ENCODE measurements around the gene KLHDC4. TPM values are rescaled to one million over a fixed set of nuclear protein-coding genes. Genes with fewer than 3 reads are reported as not detected.

The KLHDC4 gene
- total and polyA plus RNA-seq, 4 donors, result 8.2 to 27.6 (median 14.2) TPM

- Histone ChIP-seq H3K4me3 (ENCODE audit: low read depth in 1 of 3, low read length in 3 of 3) (no peak overlapping the region), H3K4me1 (ENCODE audit: control insufficient read depth in 4 of 4, insufficient read depth in 4 of 4, low read length in 3 of 4) (no peaks in the 10 kb centered on the region), H3K9me3 (ENCODE audit: control insufficient read depth in 4 of 4, low read length in 3 of 4) (no peaks in the 10 kb centered on the region), H3K9ac (ENCODE audit: low read depth in 1 of 2, low read length in 2 of 2) (no peak overlapping the region), H3K27me3 (ENCODE audit: control insufficient read depth in 4 of 4, insufficient read depth in 4 of 4, low read length in 3 of 4) (no peaks in the 10 kb centered on the region), H3K36me3 (ENCODE audit: control insufficient read depth in 4 of 4, insufficient read depth in 3 of 4, low read depth in 1 of 4, low read length in 3 of 4) (peaks cover 5 to 37% (median 11%) of the 10 kb centered on the region in 4 donors), H3K27ac (ENCODE audit: low read depth in 1 of 2, low read length in 2 of 2) (no peak overlapping the region)
- DNase-seq (ENCODE audit: low spot score), result no peak
- TF ChIP-seq, protein P1, sequence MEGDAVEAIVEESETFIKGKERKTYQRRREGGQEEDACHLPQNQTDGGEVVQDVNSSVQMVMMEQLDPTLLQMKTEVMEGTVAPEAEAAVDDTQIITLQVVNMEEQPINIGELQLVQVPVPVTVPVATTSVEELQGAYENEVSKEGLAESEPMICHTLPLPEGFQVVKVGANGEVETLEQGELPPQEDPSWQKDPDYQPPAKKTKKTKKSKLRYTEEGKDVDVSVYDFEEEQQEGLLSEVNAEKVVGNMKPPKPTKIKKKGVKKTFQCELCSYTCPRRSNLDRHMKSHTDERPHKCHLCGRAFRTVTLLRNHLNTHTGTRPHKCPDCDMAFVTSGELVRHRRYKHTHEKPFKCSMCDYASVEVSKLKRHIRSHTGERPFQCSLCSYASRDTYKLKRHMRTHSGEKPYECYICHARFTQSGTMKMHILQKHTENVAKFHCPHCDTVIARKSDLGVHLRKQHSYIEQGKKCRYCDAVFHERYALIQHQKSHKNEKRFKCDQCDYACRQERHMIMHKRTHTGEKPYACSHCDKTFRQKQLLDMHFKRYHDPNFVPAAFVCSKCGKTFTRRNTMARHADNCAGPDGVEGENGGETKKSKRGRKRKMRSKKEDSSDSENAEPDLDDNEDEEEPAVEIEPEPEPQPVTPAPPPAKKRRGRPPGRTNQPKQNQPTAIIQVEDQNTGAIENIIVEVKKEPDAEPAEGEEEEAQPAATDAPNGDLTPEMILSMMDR (IDR thresholded peaks at IDR 0.05; ENCODE audit: low read depth, low read length, missing input control), result no peak
- TF ChIP-seq, protein P2, sequence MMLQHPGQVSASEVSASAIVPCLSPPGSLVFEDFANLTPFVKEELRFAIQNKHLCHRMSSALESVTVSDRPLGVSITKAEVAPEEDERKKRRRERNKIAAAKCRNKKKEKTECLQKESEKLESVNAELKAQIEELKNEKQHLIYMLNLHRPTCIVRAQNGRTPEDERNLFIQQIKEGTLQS (IDR thresholded peaks at IDR 0.05), result no peak
- no peak for TF ChIP-seq YY1 (IDR thresholded peaks at IDR 0.05)
- no peak for TF ChIP-seq SP1 (IDR thresholded peaks at IDR 0.05)
- no peak for TF ChIP-seq RAD21 (IDR thresholded peaks at IDR 0.05)
- WGBS, result 93% methylated on average over 16 of the region's 16 CpGs
Measured at GRCh38 chr16:87741700-87742415, 23.9 kb downstream of the KLHDC4 start.

DNA sequence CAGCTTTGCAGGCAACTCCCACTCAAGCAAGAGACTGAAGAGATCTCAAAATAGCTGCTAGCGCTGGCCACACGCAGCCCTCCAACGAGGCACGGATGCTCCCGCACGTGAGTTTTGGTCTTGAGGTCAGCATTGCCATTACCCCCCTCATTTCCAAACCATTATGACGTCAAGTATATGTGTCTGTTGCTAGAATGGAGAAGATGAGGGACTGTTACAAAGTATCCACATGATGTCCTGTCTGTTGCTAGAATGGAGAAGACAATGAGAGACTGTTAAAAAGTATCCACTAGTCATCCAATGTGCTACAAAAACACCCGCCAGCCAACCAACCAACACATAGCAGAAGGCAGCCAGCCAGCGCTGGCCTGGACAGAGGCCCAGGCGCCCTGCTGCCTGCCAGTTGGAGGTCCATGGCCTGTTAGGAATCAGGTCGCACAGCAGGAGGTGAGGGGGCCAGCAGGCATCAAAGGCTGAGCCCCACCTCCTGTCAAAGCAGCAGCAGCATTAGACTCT, 24.8 kb downstream of the KLHDC4 start:
- no peak overlapping the region for H3K4me3 ChIP-seq (ENCODE audit: low read depth in 1 of 3, low read length in 3 of 3)
- H3K27me3 ChIP-seq (ENCODE audit: control insufficient read depth in 4 of 4, insufficient read depth in 4 of 4, low read length in 3 of 4), result no peaks in the 10 kb centered on the region
- H3K9ac ChIP-seq (ENCODE audit: low read depth in 1 of 2, low read length in 2 of 2), result no peak overlapping the region
- TF ChIP-seq TAF1 (conservative IDR thresholded peaks at IDR 0.05) (no peak), FOXA1 (IDR thresholded peaks at IDR 0.05) (no peak), EGR1 (IDR thresholded peaks at IDR 0.05; ENCODE audit: low read depth in 2 of 2) (no peak), REST (IDR thresholded peaks at IDR 0.05) (no peak), HNF4A (conservative IDR thresholded peaks at IDR 0.05) (no peak), RXRA (IDR thresholded peaks at IDR 0.05) (no peak), HNF4G (IDR thresholded peaks at IDR 0.05) (no peak), YY1 (IDR thresholded peaks at IDR 0.05) (no peak), RAD21 (IDR thresholded peaks at IDR 0.05) (no peak), SP1 (IDR thresholded peaks at IDR 0.05) (no peak), GABPA (IDR thresholded peaks at IDR 0.05 in 1 of 2, conservative IDR thresholded peaks at IDR 0.05 in 1 of 2) (no peak), FOXA2 (IDR thresholded peaks at IDR 0.05) (no peak), JUND (IDR thresholded peaks at IDR 0.05) (no peak), NR2F2 (IDR thresholded peaks at IDR 0.05) (no peak)
- TF ChIP-seq, protein P3, sequence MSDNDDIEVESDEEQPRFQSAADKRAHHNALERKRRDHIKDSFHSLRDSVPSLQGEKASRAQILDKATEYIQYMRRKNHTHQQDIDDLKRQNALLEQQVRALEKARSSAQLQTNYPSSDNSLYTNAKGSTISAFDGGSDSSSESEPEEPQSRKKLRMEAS (IDR thresholded peaks at IDR 0.05), result no peak
- TF ChIP-seq, protein P4, sequence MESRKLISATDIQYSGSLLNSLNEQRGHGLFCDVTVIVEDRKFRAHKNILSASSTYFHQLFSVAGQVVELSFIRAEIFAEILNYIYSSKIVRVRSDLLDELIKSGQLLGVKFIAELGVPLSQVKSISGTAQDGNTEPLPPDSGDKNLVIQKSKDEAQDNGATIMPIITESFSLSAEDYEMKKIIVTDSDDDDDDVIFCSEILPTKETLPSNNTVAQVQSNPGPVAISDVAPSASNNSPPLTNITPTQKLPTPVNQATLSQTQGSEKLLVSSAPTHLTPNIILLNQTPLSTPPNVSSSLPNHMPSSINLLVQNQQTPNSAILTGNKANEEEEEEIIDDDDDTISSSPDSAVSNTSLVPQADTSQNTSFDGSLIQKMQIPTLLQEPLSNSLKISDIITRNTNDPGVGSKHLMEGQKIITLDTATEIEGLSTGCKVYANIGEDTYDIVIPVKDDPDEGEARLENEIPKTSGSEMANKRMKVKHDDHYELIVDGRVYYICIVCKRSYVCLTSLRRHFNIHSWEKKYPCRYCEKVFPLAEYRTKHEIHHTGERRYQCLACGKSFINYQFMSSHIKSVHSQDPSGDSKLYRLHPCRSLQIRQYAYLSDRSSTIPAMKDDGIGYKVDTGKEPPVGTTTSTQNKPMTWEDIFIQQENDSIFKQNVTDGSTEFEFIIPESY (IDR thresholded peaks at IDR 0.05), result no peak
- TF ChIP-seq, protein P2 (IDR thresholded peaks at IDR 0.05), result no peak
- TF ChIP-seq, protein P1 (IDR thresholded peaks at IDR 0.05; ENCODE audit: low read depth, low read length, missing input control), result no peak
- peaks cover 5 to 31% (median 9%) of the 10 kb centered on the region in 4 donors for H3K36me3 ChIP-seq (ENCODE audit: control insufficient read depth in 4 of 4, insufficient read depth in 3 of 4, low read depth in 1 of 4, low read length in 3 of 4)
- no peak overlapping the region for H3K27ac ChIP-seq (ENCODE audit: low read depth in 1 of 2, low read length in 2 of 2)
- no peak for DNase-seq (ENCODE audit: low spot score)
- 90% methylated on average over 11 of the region's 11 CpGs for WGBS
- no peaks in the 10 kb centered on the region for H3K4me1 ChIP-seq (ENCODE audit: control insufficient read depth in 4 of 4, insufficient read depth in 4 of 4, low read length in 3 of 4)
- no peaks in the 10 kb centered on the region for H3K9me3 ChIP-seq (ENCODE audit: control insufficient read depth in 4 of 4, low read length in 3 of 4)

Data from liver (tissue), 9 donors.